GM18909 (cell line): Measurements from ENCODE around the gene B3GALT5.

Experiments used
- ATAC-seq: cut with Tn5 transposase; IDR thresholded peaks from one replicate; pipeline ENCODE4 v1.9.1; 2021; ENCODE audit warnings: mild to moderate bottlenecking; ENCODE audit not compliant: unreplicated experiment, poor library complexity

B3GALT5 gene

DNA sequence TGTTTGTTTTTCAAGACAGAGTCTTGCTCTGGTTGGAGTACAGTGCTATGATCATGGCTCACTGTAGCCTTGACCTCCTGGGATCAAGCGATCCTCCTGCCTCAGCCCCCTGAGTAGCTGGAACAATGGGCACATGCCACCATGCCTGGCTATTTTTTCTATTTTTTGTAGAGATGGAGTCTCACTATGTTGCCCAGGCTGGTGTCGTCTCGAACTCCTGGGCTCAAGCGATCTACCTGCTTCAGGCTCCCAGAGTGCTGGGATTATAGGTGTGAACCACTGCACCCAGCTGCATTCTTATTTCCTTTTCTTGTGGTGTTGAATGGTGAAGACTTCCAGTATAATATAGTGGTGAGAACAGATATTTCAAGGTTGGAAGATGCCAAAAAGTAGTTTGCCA, 28.0 kb downstream of the B3GALT5 start:
- no peak for ATAC-seq

DNA sequence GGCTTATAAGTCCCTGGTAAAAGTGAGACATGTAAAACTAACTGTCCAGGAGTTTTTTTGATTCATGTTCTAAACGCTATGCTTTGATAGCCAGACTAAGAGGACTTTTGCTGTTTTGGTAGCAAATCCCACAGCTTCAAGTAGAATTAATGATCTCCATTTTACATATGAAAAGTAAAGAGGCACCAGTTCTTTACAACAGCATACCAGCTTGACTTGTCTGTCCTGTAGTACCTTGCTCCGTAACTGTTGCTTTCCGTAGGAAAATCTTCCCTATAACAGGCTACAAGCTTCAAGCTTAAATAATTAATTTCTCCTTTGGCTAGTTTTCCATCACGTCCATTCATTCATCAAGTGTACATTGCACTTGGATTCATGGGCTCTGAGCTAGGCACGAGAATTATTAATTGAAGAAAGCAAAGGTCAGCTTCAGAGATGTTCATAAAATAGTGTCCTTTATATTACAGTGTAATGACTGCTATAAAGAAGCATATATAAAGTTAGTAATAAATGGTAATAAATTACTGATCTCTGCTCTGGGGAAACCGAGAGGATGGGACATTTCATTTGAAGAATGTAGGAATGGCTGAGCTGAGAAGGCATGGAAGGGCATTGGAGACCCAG, 29.2 kb downstream of the B3GALT5 start:
- no peak for ATAC-seq

- ATAC-seq = no peak
Observed at GRCh38 chr21:39644062-39644560, 31.4 kb downstream of the B3GALT5 start.

- ATAC-seq = no peak
Observed at GRCh38 chr21:39645331-39645730, 32.6 kb downstream of the B3GALT5 start.

DNA sequence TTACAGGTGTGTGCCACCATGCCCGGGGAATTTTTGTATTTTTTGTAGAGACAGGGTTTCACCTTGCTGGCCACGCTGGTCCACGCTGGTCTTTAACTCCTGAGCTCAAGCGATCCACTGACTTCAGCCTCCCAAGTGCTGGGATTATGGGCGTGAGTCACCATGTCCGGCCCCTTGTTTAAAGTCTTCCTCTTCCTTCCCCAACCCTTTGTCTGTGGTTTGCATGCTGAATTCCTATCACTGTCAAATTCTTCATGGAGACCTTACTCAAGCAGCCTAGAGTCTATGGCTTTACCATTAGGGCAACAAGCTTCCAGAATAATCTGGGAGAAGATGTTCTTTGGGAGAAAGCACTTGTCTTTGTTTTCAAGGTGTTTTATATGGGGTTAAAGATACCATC, 34.7 kb downstream of the B3GALT5 start:
- no peak for ATAC-seq

GRCh38 chr21:39648879-39649278, 36.1 kb downstream of the B3GALT5 start:
- ATAC-seq = no peak

GRCh38 chr21:39649526-39649925, 36.8 kb downstream of the B3GALT5 start:
- no peak for ATAC-seq

GRCh38 chr21:39650306-39650705, 37.6 kb downstream of the B3GALT5 start:
- no peak for ATAC-seq

DNA sequence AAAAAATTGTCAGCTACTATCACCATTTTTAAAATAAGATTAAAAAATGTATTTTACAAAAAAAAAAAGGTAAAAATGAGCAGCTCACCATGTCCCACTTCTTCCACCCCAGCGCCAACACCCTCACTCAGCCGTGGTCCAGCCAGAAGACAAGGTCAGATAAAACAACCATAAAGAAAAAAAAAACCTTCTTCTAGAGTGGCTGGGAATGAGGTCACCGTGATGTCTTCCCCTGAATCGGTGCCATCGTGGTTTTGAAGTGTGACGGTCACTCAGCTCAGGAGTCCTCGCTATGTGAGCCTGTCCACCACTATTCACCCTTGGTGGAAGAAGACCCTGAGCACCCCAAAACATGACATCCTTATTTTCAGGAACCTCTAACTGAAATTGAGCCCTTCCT, 38.1 kb downstream of the B3GALT5 start:
- no peak for ATAC-seq

- no peak for ATAC-seq
Observed at GRCh38 chr21:39651206-39651605, 38.5 kb downstream of the B3GALT5 start.

GRCh38 chr21:39654951-39655350, 42.2 kb downstream of the B3GALT5 start:
- no peak for ATAC-seq

DNA sequence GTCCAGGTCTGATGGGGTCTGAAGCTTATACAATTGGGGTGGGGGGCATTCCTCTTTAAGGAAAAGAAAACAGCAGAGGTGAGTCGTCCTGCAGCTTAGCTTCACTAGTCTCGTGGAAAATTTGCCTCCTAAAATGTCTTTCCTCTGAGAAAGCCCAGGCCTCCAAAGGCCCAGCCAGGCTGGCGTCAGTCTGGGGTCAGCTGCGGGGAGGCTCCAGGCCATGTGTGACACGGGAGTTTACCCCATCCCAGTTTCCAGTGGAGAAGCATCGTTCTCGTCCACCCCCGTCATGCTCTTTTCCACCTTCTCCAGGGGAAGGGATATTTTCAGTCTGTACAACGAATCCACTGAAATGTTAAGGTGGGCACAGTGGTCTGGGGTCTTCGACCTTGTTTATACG, 42.8 kb downstream of the B3GALT5 start:
- no peak for ATAC-seq

DNA sequence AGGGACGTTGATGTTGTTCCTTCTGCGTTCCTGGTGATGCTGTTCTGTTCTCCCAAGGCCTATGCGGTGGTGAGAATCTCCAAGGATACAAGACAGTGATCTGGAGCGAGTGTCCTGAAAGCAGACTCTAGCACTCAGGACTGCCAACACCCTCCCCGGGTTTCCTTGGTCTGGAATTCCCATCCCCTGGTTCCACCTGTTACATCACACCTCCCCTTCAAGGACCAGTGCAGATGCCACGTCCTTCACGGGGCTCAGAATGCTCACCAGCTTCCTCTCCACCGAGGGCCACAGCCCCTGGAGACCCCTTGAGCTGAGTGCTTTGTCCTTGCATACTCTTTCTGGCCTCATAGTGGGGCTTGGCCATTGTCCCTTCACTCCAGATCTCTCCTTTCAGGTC, 43.5 kb downstream of the B3GALT5 start:
- ATAC-seq = no peak

GRCh38 chr21:39657091-39657689, 44.5 kb downstream of the B3GALT5 start:
- ATAC-seq = no peak

- no peak for ATAC-seq
Observed at GRCh38 chr21:39658066-39658465, 45.3 kb downstream of the B3GALT5 start.

DNA sequence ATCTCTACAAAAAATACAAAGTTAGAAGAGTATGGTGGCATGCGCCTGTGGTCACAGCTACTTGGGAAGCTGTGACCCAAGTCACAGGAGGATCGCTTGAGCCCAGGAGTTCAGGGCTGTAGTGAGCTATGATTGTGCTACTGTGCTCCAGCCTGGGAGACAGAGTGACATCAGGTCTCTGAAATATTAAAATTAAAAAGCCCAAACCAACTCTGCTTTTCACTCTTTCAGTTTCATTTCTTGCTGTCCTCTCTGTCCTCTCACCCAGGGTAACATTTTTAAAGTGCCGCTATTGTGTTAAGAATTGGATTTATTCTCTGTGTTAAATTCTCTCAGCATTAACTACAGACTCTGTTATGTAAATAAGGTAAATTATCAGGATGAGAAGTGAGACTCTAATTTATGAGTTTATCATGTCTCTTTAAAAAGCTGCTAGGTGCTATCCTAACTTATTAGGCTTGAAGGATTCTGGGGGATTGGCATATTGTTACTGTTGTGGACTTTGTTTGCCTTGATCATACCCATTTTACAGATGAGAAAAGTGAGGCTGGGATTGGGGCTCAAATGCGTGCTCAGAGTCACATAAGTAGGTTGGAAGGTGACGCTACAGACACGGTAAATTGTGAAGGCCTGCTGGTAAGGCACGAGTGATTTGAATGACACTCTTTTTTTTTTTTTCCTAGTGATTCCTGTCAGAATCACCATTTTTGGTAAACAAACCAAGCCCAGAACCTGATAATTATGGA, 46.5 kb downstream of the B3GALT5 start:
- no peak for ATAC-seq

DNA sequence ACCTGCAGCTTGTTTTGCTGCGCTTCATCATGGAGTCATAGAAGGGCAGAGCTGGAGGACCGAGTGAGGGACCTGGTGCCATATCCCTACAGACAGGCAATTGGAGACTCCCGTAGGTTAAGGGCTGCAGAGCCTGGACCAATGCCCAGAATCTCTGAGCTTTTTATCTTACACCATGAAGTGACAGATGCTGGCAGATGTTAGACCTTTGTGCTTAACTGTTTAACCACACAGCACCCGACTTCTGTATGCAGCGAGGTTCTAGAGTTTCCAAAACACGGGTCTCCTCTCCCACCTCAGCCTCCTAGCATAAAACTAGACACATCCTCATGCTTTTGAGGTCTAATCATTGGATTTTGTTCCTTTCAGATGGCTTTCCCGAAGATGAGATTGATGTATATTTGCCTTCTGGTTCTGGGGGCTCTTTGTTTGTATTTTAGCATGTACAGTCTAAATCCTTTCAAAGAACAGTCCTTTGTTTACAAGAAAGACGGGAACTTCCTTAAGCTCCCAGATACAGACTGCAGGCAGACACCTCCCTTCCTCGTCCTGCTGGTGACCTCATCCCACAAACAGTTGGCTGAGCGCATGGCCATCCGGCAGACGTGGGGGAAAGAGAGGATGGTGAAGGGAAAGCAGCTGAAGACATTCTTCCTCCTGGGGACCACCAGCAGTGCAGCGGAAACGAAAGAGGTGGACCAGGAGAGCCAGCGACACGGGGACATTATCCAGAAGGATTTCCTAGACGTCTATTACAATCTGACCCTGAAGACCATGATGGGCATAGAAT, 47.6 kb downstream of the B3GALT5 start:
- ATAC-seq = no peak

DNA sequence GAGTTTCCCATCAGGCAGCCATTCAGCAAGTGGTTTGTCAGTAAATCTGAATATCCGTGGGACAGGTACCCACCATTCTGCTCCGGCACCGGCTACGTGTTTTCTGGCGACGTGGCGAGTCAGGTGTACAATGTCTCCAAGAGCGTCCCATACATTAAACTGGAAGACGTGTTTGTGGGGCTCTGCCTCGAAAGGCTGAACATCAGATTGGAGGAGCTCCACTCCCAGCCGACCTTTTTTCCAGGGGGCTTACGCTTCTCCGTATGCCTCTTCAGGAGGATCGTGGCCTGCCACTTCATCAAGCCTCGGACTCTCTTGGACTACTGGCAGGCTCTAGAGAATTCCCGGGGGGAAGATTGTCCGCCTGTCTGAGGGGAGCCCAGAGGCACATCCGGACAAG, 48.4 kb downstream of the B3GALT5 start:
- no peak for ATAC-seq

- no peak for ATAC-seq
Observed at GRCh38 chr21:39661740-39662139, 49.0 kb downstream of the B3GALT5 start.

GRCh38 chr21:39662411-39662953, 49.7 kb downstream of the B3GALT5 start:
- ATAC-seq = no peak
